ENCODE results near the gene CCM2L.
"Not testable (repeated sequence)": the region's sequence is repeated elsewhere in the genome, so short reads cannot be mapped to it uniquely, and the experiment has no call there.

CCM2L gene

GRCh38 chr20:32031007-32031958 is 21.0 kb downstream of the CCM2L start:
- FAIRE-seq, result peak; percentile 95

DNA sequence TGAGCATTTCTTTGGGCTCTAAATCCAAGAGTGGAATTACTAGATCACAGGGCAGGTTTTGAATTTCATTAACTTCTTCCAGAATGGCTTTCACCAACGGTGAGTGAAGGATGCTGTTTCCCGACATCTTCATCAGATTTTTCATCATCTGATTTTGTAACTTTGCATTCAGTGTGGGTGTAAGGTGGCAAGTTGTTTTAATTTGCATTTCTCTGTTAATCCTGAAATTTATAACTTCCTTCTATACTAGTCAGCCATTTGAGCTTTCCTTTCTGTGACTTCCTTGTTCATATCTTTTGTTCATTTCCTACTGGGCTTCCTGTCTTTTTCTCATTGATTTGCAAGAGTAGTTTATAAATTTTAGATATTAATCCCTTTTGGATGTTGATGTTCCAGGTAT is 23.1 kb downstream of the CCM2L start:
- no peak for FAIRE-seq

DNA sequence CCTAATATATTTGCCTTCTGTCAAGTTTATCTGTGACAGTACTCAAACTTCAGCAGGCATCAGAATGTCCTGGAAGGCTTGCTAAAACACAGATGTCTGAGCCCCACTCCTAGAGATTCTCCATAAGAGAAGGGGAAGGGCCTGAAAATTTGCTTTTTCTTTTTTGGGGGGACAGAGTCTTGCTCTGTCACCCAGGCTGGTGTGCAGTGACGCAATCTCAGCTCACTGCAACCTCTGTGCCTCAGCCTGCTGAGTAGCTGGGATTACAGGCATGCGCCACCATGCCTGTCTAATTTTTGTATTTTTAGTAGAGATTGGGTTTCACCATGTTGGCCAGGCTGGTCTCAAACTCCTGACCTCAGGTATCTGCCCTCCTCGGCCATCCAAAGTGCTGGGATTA is 23.5 kb downstream of the CCM2L start:
- FAIRE-seq, result not testable (repeated sequence)

GRCh38 chr20:32034581-32035425 is 24.6 kb downstream of the CCM2L start:
- FAIRE-seq, result no peak

DNA sequence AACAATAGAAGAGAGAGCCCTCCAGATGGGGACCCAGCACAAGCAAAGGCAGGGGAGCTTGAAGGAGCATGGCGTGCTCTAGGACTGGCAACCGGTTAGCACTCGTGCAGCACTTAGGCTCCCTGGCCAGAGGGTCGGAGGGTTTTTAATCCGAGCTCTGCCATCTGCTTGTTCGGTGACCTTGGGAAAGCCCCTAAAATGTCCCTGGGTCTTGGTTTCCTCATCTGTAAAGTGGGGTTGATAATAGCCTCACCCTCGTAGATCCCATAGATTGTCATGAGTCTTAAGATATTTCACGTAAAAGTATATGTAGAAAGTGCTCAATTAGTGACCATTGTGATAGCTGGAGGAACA is 25.2 kb downstream of the CCM2L start:
- no peak for FAIRE-seq

GRCh38 chr20:32036252-32036651 is 26.0 kb downstream of the CCM2L start:
- FAIRE-seq, result no peak

DNA sequence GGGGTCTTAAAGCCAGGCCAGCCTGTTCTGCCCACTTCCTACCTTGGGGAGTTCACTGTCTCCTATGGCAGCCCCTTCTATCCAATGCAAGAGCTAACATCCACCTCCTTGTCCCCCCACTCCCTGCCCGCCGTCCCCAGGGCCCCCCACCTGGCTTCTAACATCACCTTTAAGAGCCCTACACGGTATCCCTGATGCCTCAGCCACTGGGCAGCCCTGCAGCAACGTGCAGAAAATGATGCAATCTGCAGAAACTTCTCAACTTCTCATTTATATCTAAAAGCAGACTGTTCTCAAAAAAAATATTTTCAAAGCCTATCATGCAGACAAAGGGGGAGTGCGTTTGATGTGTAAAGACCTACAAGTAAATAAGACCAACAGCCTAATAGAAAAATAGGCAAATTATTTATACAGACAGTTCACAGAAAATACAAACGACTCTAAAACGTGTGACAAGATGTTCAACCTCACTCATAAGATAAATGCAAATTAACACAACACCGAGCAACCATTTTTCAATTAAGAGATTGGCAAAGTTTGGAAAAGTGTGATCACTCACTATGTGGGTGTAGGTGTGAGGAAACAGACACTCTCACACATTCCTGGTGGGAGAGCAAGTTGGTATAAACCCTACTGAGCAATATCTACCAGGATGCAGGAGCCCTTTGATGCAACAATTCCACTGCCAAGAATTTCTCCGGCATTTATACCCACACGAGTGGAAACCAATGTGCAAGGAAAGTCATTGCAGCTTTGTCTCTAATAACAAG is 26.7 kb downstream of the CCM2L start:
- no peak for FAIRE-seq

DNA sequence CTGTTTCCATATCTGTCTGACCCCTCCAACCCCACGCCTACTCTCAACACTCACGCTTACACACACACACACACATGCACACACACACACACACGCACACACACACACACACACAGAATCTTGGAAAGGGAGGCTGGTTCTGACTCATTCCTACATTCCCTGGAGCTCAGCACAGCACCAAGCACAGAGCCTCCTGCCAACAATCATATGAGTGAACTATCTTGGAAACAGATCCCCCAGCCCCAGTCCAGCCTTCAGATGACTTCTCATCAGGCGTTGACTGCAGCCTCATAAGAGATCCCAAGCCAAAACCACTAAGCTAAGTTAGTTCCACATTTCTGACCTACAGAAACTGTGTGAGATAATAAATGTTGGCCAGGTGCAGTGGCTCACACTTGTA is 27.7 kb downstream of the CCM2L start:
- no peak for FAIRE-seq

- FAIRE-seq, result no peak
These were observed 30.1 kb downstream of the CCM2L start for GRCh38 chr20:32040142-32040953.

- no peak for FAIRE-seq
These were observed 35.8 kb downstream of the CCM2L start for GRCh38 chr20:32045999-32046398.

DNA sequence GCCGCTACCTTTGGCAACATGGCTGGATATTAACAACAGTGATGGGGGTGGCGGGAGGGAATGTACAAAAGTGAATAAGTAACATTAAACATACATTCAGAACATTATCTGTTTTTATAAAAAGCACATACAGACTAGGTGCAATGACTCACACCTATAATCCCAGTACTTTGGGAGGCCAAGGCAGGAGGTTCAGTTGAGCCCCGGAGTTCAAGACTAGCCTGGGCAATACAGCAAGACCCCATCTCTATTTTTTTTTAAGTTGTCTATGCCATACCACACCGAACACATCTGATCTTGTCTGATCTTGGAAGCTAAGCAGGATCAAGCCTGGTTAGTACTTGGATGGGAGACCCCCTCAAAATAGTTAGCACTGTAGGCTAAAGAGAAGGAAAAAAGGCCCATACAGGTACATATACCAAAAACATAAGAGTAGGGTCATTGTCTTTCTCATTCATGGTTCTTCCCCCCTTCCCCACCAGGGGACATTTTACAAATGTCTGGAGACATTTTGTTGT is 40.1 kb downstream of the CCM2L start:
- FAIRE-seq, result no peak

GRCh38 chr20:32050851-32051556 is 40.8 kb downstream of the CCM2L start:
- FAIRE-seq, result no peak

- FAIRE-seq, result no peak
These were observed 41.5 kb downstream of the CCM2L start for GRCh38 chr20:32051720-32052089.

DNA sequence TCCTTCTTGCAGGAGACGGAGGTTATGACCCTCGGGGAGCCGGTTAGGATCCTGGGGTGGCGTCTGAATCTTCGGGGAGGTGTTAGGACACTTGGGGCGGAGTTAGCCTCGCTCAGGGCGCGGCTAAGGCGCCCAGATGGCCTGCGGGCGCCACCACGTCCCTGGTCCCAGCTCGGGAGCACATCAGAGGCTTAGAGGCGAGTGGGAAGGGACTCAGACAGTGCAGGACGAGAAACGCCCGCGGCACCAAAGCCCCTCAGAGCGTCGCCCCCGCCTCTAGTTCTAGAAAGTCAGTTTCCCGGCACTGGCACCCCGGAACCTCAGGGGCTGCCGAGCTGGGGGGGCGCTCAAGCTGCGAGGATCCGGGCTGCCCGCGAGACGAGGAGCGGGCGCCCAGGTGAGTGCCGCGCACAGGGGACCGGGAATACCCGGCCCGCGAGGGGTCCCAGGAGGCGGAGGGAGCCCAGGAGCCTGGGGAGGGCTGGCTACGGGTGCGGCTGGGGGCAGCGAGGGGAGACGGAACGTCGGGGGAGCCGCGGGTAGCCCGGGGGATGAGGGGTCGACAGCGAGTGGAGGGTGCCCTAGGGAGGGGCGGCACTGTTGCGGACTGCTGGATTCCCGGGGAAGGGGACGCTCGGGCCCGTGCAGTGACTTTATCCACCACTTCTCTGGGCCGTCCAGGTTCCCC is 42.0 kb downstream of the CCM2L start, which contains the start of gene HCK:
Gene HCK (plus strand): TSS at position 153 of the 688 bp plus-strand sequence.
- FAIRE-seq, result no peak

DNA sequence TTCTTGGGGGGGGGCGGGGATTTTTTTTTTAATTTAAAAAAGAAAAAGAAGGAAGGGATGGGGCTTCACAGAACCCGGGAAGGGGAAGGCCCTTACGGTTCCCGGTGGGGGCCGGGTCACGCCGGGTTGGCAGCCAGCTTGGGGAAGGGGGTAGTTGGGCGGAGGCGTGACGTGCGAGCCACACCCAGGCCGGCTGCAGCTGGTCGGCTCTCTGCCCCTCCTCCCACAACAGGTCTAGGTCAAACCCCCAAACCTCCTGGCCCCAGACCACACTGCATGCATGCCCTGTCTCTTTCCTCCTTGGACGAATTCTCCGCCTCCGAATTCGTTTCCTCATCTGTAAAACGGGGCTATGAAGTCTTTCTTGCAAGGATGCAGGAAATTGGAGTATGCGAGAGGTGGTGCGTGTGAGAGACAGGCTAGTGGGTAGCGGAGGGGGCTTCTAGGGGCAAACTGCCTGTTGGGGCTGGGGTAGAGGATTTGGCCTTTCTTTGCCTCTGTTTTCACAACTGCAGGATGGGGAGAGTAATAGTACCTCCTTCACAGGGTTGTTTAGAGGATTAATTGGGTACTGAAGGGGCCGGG is 42.6 kb downstream of the CCM2L start:
- no peak for FAIRE-seq

- no peak for FAIRE-seq
These were observed 43.4 kb downstream of the CCM2L start for GRCh38 chr20:32053648-32054047.

DNA sequence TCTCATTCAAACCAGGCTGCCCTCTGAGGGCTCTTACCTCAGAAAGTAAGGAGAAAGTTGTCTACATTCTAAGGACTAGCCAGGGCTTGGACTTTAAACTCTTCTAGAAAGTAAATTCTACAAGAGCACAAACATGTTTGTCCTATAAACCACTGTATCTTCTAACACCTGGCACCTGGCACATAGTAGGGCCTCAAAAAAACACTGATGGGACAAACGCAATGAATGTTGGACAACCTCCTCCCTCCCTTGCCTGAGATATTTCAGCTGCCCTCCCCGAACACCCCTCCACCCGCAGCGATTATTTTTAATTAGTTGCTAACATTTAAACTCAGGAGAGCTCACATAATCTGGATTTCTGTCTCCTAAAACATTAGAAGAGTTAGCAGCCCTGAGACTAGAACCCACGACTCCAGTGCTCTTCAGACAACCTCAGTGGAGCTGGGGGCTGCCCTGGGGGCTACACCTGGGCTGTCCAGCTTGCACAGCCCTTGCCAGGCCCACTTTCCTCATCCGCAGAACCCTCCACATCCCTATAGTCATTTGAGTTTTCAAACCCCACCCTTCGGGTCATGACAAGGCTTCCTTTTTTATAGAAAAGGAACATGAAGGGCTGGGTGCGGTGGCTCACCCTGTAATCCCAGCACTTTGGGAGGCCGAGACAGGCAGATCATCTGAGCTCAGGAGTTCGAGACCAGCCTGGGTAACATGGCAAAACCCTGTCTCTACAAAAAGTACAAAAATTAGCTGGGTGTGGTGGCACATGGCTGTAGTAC is 46.7 kb downstream of the CCM2L start:
- no peak for FAIRE-seq

DNA sequence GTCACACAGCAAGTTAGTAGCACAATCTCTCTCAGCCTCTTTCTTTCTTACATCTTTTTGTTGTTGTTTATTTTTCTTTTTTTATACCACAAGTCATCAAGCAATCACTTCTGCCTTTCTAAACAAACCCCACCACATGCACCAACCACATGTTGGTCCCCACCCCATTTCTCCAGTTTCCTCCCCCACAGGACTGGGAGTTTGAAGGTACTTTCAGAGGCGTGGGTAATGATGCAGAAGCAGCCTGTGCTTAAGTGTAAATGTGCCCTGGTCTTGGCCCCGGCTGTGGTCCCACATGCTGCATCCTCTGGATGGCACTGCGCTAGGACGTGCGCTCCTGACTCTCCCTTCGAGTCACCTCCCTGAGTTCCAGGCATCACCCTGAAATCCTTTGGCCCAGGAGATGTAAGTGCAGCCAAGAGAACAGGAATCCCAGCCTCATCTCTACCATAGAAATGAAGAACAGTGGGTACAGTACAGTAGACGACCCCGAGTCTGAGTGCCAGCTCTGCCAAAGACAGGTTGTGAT is 47.5 kb downstream of the CCM2L start:
- FAIRE-seq, result no peak

DNA sequence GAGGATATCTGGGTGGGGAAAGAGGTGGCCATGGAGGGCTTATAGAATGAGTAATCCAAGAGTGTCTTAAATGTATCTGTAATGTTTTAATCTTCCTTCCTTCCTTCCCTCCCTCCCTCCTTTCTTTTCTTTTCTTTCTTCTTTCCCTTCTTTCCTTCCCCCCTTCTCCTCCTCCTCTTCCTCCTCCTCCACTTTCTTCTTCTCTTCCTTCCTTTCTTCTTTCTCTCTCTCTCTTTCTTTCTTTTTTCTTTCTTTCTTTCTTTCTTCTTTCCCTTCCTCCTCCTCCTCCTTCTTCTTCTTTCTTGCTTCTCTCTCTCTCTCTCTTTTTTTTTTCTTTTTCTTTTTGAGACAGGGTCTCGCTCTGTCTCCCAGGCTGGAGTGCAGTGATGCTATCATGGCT is 49.0 kb downstream of the CCM2L start:
- no peak for FAIRE-seq
